ENCODE results near the gene MAP2.

MAP2 gene

DNA sequence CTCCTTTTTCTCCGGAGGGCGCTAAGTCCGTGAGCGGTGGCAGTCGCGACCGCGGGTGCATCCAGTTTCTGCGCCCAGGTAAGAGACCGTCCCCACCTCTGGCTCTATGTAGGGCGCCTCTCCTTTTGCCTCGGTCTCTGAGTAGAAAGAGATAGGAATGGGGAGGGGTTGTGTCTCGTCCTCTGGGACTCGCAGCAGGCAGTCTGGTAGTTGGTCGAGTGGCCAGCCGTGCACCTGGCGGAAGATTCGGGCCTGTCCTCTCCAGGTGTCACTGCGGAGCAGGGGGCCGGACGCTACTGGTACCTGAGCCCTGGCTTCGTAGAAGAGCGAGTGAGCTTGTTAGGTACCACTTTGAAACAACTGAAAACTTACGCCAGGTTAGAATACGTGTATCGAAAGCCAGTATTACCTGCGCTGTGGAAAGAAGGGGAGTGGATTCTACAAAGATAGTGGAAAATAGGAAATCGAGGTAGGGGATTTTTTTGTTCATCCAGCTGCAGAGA, 403 bp downstream of the MAP2 start:
- no peak for DNase-seq (ENCODE audit: low read depth in 2 of 2)

DNA sequence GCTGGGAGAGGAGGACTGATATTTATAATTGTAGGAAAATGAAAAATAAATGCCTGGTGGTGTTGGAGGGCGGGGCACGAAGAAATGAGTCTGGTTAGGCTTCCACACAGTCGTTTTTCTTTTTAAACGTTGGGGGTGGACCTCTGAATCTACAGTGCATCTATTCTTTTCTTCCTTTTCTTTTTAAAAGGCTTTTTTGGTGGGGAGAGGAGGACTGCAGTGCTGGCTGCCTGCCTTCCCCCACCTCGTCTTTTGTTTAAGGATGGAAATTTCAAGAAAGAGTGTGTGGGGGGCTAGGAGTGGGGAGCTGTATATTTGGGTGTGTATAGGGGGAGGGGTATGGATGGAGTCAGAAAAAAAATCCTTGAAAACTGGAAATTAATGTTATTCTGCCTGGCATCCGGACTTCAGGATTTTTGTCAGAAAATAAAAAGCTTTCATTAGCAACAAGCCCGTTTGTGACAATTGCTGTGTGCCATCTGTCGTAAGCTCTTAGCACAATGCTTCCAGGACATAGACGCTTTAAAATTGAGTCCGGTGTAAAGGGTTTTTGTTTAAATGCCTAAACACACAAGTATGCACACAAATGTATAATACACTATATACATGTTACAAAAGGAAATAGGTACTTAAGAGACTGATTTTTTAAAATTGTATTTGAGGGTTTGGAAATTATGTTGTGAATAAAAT, 1.1 kb downstream of the MAP2 start:
- DNase-seq (ENCODE audit: low read depth in 2 of 2) = no peak

DNA sequence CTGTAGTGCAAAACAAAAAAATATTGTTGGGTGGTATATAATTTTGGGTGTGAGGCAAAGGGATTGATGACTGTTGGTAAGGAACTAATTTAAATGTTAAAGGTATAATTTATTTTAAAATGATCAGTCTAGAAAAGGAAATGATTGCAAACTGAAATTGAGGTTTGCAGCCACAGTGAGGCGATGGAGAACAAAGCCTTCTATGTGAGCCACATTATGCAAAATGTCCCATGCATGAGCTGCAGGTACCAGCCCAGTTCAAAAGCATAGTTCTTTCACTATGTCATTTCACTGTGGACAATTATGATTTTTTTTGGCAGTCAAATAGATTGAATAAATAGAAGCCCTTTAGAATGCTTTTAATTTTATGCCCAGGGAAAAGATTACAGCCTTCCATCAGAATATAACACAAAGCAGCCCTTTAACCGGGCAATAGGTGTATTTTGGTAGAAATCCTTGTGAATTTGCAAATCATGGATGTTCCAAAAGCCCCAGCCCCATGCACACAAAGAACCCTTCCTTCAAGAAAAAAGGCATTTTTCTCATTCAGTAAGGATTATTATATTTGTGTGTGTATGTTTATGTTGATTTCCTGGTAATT, 1.7 kb downstream of the MAP2 start:
- no peak for DNase-seq (ENCODE audit: low read depth in 2 of 2)

DNA sequence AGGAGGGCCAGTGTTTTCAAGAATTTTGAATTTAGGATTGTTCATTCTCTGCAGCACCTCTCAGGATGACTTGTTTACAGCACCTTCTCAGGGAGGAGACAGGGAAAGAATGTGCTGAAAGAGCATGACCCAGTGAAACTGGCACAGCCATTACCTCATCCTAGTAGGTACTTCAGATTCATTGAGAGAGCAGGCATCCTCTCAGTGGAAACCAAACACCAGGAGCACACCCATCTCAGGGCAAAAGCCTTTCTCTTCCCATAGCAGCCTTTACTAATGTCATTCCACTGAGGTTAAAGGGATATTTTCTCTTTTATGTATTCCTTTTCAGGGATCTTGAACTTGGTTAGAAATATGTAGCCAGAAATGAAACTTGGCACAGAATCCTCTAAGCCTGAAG, 2.6 kb downstream of the MAP2 start:
- DNase-seq (ENCODE audit: low read depth in 2 of 2) = no peak

DNA sequence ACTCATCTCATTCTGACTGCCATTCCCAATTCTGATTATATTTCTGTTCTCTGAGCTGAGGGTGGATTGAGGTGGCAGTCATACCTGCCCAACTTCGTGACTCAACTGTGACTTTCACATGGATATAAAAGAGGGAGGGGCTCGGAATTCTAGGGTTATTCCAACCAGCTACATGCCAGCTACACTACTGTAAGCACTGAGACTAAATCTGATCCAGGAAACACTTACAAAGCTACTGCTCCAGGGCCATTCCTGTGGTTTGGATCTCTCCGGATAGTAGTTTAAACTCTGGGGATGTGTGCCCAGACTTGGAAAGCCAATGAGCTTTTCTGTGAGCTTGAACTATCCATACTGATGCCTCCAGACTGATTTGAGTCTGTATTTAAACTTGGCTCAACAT, 7.9 kb downstream of the MAP2 start:
- no peak for DNase-seq (ENCODE audit: low read depth in 2 of 2)

DNA sequence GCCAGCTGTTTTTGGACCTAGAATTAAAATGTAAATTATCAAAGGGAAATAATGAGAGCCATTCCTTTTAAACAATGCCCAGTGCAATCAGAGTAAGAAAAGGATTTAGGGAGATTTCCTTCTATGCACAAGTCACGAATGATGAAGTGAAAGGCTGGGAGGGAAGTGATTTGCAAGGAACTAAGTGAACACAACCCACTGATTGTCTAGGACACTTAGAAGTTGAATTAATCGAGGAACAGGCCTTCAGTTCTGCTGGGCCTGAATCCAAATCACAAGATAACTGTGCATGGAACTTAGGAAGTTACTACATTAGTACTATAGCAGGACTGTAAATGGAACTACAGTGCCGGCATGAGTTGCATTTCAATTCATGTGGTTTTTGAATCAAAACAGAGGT, 17.7 kb downstream of the MAP2 start:
- no peak for DNase-seq (ENCODE audit: low read depth in 2 of 2)

DNA sequence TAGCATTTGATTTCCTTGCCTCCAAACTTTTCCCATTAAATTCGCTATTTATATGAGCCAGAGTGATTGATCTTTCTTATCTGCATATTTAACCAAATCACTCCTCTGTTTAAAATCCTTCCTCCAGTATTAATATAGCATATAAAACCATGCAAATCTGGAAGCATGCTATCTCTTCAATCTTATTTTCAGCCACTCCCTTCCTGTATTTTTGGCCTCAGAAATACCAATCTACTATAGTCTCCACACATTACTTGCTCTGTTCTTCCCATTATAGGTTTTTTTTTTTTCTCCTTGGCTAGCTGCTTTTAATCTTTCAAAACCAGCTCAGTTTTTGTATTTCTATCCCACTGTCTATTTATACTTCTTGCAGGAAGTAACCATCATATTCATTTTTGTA, 19.1 kb downstream of the MAP2 start:
- no peak for DNase-seq (ENCODE audit: low read depth in 2 of 2)

DNA sequence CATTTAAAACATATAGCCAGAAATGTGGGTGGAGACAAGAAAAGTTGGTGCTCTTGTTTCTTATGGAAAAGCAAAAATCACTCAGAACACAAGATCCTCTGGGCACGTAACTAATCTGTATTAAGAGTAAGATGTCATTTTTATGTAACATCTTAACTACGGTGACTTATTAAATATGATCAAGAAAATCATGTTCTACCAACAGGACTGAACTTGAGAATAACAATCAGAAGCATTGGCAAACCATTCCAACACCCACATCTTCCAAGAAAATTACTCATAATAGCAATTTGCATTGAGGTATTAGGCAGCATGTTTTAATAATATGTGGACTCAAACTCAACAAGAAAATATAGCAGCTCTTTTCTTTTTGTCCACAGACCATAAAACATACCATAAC, 21.6 kb downstream of the MAP2 start:
- DNase-seq (ENCODE audit: low read depth in 2 of 2) = no peak

DNA sequence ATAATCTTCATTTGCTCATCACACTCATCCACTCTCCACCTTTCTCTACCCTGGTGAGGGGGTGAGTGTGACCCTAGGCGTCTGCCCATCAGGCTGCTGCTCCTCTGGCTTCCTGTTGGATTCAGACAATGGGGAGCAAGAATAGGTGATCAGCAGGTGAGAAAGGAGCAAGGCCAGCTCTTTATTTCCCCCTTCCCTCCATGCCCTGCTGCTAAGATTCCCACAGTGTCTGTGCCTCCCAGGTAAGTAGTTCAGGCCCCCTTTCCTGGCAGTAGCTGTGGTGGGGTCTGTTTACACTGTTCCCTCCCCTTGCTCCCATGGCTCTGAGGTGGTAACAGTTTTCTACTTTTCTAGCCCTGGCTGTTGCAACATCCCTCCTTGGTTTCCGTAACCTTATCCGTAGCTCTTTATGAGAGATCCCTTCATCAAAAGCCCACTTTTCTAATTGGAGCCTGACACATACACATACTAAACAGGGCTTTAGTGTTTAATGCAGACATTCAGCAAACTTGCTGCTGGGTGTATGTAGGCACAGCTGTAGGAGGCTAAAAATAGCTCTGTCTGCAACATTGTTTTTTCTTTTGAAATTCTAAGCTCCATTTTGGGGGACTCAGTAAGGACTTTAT, 27.5 kb downstream of the MAP2 start:
- DNase-seq (ENCODE audit: low read depth in 2 of 2) = no peak

DNA sequence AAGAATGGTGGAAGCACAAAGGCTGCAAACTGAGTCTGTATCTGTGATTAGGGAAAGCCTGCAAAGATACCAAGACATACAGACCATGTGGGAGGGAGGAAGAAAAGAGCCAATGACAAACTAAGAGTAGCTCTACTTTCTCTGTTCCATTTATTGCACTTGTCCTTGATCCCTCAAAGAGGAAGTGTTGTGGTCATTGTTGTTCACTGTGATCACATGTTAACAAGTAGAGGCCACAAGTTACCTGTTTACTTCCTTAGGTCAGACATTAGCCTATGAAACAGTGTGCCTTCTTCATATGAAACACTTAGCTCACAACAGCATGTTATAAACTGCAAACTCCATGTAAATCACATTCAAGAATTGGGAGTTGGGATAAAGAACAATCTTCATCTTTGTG, 32.6 kb downstream of the MAP2 start:
- no peak for DNase-seq (ENCODE audit: low read depth in 2 of 2)

DNA sequence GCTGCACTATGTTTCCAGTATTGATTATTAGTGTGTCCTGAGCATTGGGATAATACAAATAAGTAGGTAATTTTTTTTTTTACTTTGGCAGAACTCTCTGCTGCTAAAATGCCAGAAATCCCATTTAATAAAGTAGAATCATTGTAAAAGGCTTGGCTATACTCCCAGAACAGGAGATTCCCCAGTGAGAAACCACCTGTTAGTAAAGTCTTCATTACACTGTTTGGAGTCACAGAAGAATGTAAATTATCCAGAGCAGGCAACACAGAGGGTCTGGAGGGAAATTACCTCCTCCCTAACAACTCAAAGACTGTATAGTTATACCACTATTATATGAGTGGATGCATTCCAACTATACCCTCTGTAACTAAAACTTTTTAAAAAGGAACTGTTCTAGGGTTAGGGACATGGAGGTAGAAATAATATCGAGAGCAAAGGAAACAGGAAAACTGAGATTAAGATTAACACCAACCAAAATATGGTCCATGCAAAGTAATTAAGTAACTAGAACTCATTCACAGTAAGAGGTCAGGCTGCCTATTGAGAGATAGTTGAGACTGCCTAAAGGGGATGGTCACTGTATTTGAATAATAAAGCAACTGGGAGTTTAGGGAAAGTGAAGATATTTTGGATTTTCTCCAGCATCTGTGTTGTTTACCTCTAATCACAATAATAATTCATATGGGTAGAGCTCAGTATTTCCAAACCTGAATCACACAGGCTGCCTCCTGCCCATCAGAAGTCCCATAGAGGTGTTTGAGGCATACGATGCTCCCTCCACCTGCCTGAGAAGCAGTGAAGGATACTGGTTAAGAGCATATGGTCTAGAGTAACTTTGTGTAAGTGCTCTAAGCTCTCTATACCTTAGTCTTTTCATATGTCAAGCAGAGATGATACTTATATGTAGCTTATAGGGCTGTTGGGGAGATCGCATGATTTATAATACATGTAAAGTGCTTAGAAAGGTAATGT, 34.4 kb downstream of the MAP2 start:
- no peak for DNase-seq (ENCODE audit: low read depth in 2 of 2)

DNA sequence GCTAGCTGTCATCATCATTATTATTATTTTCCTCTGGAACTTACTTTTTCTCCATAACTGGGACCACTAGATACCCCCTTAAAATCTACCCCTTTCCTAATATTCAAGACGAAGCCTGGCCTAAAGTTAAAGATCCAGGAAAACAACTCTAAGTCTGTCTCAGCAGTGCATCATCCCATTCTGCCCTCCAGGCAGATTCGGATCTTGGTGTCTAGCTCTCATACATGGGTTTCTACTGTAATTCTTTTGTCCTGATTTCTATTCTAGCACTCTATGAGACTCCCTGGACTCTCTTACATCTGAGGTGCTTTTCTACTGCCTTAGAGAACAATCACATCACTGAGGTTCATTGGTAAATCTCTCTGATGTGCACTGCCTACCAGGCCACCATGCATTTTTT, 35.5 kb downstream of the MAP2 start:
- no peak for DNase-seq (ENCODE audit: low read depth in 2 of 2)

DNA sequence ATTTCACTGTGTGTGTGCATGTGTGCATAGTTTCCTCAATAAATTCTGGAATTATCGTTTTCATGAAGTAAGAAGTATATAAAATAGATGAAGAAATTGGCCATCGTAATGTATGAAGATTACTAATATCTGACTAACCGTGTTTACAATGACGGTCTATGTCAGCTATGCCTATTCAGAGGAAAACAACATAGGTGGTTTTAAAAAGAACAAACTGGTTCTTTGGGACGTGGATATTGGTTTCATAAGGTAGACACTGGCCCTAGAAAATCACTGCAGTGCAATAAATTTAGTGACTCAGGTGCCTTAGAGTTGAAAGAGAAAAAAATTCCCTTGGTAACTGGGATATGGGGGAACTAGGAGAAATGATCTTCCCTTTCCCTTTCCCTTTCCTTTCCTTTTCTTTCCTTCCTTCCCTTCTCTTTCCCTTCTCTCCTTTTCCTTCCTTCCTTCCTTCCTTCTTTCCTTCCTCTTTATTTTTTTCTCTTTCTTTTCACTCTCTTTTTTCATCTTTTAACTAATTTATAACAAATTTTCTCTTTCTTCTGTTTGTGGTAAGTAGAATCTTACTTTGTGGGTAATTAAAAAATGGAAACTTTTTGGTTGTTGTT, 36.4 kb downstream of the MAP2 start:
- no peak for DNase-seq (ENCODE audit: low read depth in 2 of 2)

DNA sequence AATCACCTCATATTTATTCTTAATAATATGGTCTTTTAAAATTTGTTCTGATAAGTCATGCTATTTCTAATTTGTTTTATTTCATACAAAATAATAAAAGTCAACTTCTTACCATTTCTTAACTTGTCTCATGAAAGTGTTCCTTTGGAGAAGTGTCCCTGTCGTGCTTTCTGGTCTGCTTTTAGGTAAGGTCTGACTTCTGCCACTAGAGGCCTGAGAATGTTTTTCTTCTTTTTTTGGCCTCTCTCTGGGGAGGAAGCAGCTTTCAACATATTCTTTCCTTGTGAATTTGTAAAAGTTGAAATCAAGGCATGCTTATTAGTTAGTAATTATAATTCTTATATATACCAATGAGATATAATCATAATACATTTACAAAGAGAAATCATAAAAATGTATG, 39.4 kb downstream of the MAP2 start:
- no peak for DNase-seq (ENCODE audit: low read depth in 2 of 2)

DNA sequence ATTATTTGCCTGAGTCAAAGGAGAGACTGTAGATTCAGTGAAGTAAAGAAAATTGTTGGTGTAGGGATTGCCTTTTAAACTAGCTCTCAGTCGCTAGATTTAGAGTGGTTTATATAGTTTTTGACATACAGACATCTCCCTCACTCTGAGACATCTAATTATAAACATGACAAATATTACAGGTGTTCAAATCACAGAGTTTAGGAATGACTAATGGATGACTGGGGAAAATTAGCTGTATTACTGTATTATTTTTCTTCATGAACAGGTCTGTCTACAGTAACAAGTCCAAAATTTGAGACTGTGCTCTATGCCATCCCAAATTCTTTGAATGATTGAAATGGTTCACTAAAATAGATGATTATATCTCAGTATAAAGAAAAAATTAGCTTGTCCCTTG, 40.0 kb downstream of the MAP2 start:
- DNase-seq (ENCODE audit: low read depth in 2 of 2) = no peak

DNA sequence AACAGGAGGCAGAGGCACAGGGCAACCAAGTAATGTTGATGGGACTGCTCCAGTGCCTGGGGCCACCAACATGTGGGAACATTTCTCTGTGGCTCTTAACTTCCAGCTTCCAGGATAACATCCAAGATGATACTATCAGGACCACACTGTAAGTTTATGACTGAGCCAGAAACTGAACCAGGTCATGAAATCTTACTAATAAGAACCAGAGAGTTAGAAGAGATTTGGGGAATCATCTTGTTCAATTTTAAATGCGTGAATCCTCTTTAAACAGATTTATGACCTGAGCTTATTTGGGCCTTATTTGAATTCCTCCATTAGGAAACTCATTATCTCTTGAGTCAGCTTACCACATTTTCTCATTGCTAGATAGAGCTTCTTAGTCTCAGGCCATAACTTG, 45.0 kb downstream of the MAP2 start:
- no peak for DNase-seq (ENCODE audit: low read depth in 2 of 2)

DNA sequence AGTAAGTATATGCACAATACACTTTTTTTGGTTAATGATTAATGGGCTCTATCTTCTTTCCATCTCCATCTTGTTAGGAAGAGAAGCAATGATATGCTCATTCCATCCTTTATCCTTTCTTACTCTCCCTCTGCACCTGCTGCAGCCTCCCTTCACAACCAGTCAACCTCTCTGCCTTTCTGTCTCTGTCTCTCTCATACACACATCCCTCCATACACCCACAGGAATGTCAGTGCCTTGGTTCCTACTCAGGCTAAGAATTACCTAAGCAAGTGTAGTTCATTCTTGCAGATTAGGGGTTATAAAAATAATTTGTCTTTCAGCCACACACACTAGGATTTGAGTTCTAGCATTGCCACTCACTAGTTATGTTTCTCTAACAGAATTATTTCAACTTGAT, 45.6 kb downstream of the MAP2 start:
- no peak for DNase-seq (ENCODE audit: low read depth in 2 of 2)

DNA sequence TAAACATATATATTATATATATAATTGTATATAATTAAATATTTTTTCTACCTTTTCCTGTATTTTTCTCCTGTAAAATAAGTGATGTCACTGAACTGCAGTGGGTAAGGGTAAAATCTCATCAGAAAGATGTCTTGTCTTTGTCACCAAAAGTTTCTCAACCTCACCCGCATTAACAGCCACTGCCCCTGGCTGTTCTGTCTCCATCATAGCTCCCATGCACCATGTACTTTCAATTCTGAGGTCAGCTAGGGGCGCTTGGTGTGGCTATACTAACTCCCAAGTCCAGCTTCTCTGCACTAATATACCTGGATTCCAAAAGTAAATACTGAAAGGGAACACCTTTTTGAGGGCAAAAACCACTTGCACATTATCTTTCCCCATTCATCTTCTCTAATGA, 46.6 kb downstream of the MAP2 start:
- DNase-seq (ENCODE audit: low read depth in 2 of 2) = no peak

DNA sequence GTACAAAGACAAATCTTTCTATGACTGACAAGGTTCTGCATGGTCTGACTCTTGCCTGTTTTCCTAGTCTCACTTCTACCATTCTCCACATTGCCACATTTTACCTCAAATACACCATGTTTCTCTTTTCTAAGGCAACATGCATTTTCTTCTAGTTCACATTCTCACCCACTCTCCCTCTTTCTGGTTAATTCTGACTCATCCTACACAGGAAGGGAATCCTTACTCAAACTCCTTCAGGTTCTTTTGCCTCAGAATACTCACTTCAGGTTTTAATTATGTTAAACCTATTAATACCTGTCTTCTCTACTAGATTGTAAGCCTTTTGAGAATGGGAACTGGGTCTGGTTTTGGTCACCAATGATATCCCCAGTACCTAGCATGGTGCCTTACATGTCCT, 47.2 kb downstream of the MAP2 start:
- DNase-seq (ENCODE audit: low read depth in 2 of 2) = no peak

DNA sequence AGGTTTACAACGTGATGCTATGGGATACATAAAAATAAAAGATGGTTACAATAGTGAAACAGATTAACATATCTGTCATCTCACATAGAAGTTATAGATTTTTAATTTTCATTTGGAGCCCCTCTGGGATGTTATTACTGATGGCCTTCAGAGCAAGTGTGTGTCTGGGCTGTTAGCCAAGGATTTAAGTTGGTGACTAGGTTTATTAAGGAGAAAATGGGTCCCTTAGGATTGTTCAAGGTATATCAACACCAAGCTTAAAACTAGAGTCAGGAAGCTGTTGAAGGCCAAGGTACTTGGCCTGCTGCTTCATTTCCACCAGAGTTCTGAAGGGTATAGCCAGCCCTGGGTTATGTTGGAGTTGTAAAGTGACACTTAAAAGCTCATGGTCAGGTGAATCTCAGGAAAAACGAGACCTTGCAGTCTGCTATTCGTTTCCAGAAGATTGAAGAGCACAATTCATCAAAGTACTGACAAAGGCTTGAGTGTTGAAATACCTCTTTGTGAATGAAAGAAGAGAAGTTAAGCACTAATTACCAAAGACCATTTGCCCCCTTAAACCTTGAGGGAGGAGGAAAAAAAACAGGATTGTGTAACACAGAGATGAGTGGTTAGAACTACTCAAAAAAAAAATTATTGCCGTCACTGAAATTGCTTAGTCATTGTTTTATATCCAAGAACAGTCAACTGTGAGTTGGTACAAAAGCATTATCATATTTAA, 48.4 kb downstream of the MAP2 start:
- no peak for DNase-seq (ENCODE audit: low read depth in 2 of 2)

DNA sequence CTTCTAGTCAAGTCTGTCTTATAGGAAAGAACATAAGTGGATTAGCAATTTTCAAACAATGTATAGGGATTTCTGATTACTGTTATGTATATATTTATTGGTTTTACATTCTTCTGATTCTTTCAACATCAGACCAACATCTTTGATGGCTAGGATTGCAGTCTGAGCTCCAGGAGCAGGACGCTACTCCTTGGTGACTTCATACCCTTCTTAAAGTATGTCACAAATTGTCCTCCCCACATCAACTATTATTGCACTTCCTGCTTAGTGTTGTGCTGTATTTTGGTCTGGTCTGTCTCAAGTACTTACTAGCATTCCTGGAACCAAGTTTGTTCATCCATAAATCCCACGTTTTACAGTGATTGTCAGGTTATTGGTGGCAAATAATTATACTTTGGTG, 49.0 kb downstream of the MAP2 start:
- DNase-seq (ENCODE audit: low read depth in 2 of 2) = no peak
